Muscle of arm (tissue), 12 donors: ENCODE data around the gene ZFYVE27. TPM values are rescaled to one million over a fixed set of nuclear protein-coding genes. Genes with fewer than 3 reads are reported as not detected.

Experiments used
- DNase-seq: peaks from one replicate; pipeline ENCODE4 v3.0.0-alpha.2; 2013
- polyA plus RNA-seq, 12 donors: library from polyadenylated mRNA; unstranded; fragments of 120-200 nt; gene quantifications; one replicate each; pipeline ENCODE4 v1.2.1, GENCODE V29; 2013; ENCODE audit not compliant: insufficient read length in 12 of 12

ZFYVE27 gene
- polyA plus RNA-seq, 12 donors = 10.2 to 23.6 (median 11.9) TPM; not detected in 1

DNA sequence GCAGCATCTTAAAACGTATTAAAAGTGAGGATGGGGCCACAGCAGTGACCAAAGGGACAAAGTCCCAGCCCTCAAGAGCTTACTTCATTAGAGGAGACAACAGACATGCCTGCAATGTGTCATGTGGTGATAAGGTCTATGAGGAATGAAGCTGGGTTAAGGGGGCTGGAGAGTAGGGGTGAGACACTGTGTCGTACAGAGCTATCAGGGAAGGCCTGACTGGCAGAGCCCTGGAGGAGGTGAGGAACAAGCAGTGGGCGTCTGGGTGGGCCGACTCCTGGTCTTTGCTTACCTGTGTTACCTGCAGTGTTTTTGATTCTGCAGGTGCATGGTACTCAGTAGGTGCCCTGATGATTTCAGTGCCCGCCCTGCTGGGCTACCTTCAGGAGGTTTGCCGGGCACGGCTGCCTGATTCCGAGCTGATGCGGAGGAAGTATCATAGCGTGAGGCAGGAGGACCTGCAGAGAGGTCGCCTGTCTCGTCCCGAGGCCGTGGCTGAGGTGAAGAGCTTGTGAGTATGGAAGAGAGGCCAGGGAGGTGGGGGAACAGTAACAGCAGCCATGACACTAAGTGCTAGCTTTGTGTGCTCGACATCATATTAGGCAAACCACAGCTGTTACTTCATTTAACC, 7.6 kb downstream of the ZFYVE27 start:
- DNase-seq = no peak

DNA sequence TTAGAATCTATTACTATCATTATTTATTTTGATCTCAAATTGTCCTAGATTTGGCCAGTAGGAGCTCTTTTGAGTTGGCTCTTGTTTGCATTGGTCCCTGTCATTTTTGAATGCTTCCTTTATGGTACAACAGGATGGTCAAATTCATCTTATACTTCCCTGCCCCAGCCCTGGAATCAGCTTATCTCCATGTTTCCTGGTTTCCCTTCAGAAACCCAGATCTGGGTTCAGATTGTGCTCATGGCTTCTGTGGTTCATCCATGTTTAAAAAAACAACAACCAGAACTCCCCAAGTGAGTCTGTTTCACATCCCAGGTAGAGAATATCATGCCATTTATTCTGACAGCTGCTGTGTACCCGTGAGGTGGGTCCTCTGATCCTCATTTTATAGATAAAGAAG, 10.6 kb downstream of the ZFYVE27 start:
- no peak for DNase-seq

- DNase-seq = no peak
Measured at GRCh38 chr10:97748116-97748515, 11.2 kb downstream of the ZFYVE27 start.

- DNase-seq = no peak
Measured at GRCh38 chr10:97752956-97753355, 16.0 kb downstream of the ZFYVE27 start.

DNA sequence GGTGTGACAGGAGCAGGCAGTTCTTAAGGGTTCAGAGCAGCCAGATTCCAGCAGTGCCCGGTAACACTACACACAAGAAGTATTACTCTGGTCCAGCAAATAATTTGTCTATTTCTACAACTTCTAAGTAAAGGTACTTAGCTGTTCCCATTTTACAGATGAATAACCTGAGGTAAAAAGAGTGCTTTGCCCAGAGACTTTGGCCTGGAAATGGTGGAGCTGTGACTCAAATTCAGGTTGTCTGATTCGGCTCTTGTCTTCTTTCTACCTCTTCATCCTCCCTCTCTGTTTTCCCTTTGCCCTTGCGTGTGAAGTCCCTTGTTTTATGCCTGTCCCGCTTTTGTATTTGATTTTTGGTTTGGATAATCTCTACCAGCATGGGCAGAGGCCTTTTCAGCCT, 17.8 kb downstream of the ZFYVE27 start:
- DNase-seq = no peak

GRCh38 chr10:97755718-97756117, 18.8 kb downstream of the ZFYVE27 start:
- DNase-seq = no peak

GRCh38 chr10:97757471-97757870, 20.5 kb downstream of the ZFYVE27 start:
- DNase-seq = no peak

DNA sequence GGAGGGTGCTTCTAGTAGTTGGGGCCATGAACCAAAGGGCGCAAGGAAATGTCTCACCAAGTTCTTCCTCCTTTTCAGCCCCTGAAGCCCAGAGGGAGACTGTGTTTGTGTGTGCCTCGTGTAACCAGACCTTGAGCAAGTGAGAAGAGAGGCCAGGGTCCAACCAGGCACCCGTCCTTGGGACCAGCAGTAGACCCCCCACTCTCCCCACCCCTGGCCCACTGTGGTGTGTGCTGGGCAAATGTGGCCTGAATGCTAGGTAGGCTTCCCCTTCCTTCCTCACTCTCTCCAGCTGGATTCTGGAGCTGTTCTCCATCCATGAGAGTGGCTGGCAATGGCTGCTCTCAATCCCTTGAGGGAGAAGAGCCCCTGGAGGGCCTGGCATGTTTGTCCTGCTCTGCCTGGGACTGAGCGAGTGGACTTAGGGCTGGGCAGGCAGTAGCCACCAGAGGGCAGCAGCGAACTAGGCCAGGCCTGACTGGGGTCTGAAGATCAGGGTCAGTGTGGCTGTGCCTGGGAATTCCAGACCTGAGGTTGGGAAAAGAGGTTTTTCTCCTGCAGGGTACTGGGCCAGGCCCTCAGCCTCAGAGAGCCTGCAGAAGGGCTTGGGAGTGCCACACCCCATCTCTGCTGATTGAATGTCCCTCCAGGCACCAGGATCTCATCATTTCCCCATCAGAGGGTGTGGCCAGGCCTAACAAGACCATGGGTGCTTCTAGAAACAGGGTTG, 22.4 kb downstream of the ZFYVE27 start:
- peak; percentile 55 for DNase-seq

- DNase-seq = no peak
Measured at GRCh38 chr10:97759946-97760345, 23.0 kb downstream of the ZFYVE27 start.

- no peak for DNase-seq
Measured at GRCh38 chr10:97760461-97761257, 23.7 kb downstream of the ZFYVE27 start.

GRCh38 chr10:97761331-97761865, 24.5 kb downstream of the ZFYVE27 start:
- no peak for DNase-seq

DNA sequence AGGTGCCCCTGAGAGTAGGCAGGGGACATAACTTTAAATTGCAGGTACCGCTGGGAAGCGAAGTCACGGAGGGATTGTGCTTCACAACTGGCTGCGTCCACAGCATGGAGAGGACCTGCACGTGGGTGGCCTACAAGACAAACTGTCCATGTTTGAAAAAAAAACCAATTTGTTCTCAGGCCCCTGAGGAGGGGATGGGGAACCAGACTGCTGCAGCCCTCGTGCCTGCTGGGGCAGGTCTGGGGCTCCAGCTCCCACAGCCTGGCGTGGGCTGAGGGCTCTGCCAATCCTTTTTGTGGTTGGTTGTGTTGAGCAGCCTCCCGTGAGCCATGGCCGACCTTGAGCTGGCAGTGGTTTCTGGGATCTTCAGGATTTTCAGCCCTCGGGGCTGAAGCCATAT, 25.1 kb downstream of the ZFYVE27 start:
- DNase-seq = no peak

- DNase-seq = no peak
Measured at GRCh38 chr10:97762816-97763215, 25.9 kb downstream of the ZFYVE27 start.

- DNase-seq = no peak
Measured at GRCh38 chr10:97763411-97763810, 26.5 kb downstream of the ZFYVE27 start.

DNA sequence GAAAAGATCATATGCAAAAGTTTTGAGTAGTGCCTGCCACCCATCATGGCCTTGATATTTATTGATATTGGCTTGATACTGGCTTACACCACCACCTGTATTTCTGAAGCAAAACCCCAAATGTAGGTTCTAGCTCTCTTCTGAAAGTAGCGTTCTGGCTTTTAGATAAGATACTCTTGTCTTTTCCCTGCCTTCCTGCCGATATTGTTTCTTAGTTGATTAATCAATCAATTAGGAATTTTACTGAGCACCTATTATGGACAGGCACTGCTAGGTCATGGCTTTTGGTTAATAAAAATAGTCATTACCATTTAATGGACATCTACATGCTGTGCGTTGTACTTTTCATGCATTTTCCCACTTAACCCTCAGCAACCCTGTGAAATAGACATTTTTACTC, 27.0 kb downstream of the ZFYVE27 start:
- no peak for DNase-seq

- DNase-seq = no peak
Measured at GRCh38 chr10:97764519-97764931, 27.6 kb downstream of the ZFYVE27 start.

GRCh38 chr10:97765201-97765600, 28.3 kb downstream of the ZFYVE27 start:
- no peak for DNase-seq

DNA sequence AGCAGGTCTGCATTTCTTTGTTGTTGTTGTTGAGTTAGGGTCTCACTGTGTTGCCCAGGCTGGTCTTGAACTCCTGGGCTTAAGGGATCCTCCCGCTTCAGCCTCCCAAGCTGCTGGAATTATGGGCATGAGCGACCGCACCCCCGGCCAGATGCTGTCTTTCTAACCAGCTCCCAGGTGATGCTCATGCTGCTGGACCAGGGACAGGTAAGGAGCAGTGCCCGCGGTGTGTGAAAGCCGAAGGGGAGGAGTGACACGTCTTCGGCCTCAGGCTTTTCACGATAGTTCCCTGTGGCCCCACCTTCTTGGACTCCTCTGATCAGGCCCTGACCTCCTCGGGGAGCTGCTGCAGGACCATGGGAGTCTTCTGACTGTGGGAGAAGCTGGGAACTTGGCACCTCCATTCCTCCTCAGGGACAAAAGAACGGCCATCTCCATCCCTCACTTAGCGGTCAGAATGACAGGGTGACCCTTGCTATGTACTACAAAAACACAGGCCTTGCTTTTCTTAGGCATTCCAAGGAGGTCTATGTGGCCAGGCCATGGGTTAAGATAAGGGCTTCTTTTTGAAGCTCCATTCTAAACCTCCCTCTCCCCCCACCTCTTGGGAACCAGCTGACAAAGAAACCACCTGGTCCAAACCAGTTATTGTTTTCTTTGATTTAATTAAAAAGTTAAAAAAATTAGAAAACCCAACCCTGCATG, 29.3 kb downstream of the ZFYVE27 start:
- DNase-seq = no peak

- no peak for DNase-seq
Measured at GRCh38 chr10:97766996-97767924, 30.3 kb downstream of the ZFYVE27 start.
